GM19397 (cell line): Measurements from ENCODE around the gene AHRR.
"Not testable (repeated sequence)": the region's sequence is repeated elsewhere in the genome, so short reads cannot be mapped to it uniquely, and the experiment has no call there.

Experiments
- ATAC-seq: cut with Tn5 transposase; IDR thresholded peaks from one replicate; pipeline ENCODE4 v1.9.1; 2021; ENCODE audit warnings: mild to moderate bottlenecking, moderate library complexity; ENCODE audit not compliant: unreplicated experiment

AHRR gene

GRCh38 chr5:305050-305449, 16.5 kb upstream of the AHRR start:
- no peak for ATAC-seq

GRCh38 chr5:305459-305858, 16.1 kb upstream of the AHRR start:
- ATAC-seq = no peak

GRCh38 chr5:306011-306805, 15.3 kb upstream of the AHRR start:
- ATAC-seq = no peak

- ATAC-seq = no peak
These were observed 14.2 kb upstream of the AHRR start for GRCh38 chr5:307306-307705.

- no peak for ATAC-seq
These were observed 13.5 kb upstream of the AHRR start for GRCh38 chr5:307794-308579.

GRCh38 chr5:308672-309271, 12.7 kb upstream of the AHRR start:
- no peak for ATAC-seq

- ATAC-seq = not testable (repeated sequence)
These were observed 11.7 kb upstream of the AHRR start for GRCh38 chr5:309831-310230.

- no peak for ATAC-seq
These were observed 11.0 kb upstream of the AHRR start for GRCh38 chr5:310516-310915.

GRCh38 chr5:310941-311434, 10.5 kb upstream of the AHRR start:
- ATAC-seq = no peak

- no peak for ATAC-seq
These were observed 9.6 kb upstream of the AHRR start for GRCh38 chr5:311963-312362.

- ATAC-seq = no peak
These were observed 8.7 kb upstream of the AHRR start for GRCh38 chr5:312845-313244.

- no peak for ATAC-seq
These were observed 8.2 kb upstream of the AHRR start for GRCh38 chr5:313265-313664.

- no peak for ATAC-seq
These were observed 7.6 kb upstream of the AHRR start for GRCh38 chr5:313806-314376.

- ATAC-seq = no peak
These were observed 6.6 kb upstream of the AHRR start for GRCh38 chr5:314676-315487.

GRCh38 chr5:315488-316209, 5.9 kb upstream of the AHRR start:
- no peak for ATAC-seq

- ATAC-seq = peak; percentile 3
These were observed 5.1 kb upstream of the AHRR start for GRCh38 chr5:316210-317085.

- peak; percentile 71 for ATAC-seq
These were observed 4.3 kb upstream of the AHRR start for GRCh38 chr5:317086-317811.

- ATAC-seq = no peak
These were observed 3.1 kb upstream of the AHRR start for GRCh38 chr5:318341-318897.
